Gastrocnemius medialis (tissue), 4 donors: ENCODE data around the gene CCDC171.

Experiments
- CTCF ChIP-seq, 5 experiments: fragments of 450-650 bp in 3 of 5; fragments of 200-600 bp in 2 of 5; sonication (generic) in 2 of 5; IDR thresholded peaks in 4 of 5; conservative IDR thresholded peaks in 1 of 5; 1 replicate in 4 of 5; 2 replicates in 1 of 5; pipeline ENCODE4 v1.5.1; 2016 to 2019; ENCODE audit warnings: antibody characterized with exemption in 5 of 5, mild to moderate bottlenecking in 3 of 5, moderate library complexity in 3 of 5
- POLR2A ChIP-seq, 2 donors: fragments of 450-650 bp; IDR thresholded peaks; one replicate each; pipeline ENCODE4 v1.6.1; 2017; ENCODE audit warnings: antibody characterized with exemption in 2 of 2, mild to moderate bottlenecking in 2 of 2, moderate library complexity in 2 of 2

- TF ChIP-seq CTCF (IDR thresholded peaks at IDR 0.05 in 4 of 5, conservative IDR thresholded peaks at IDR 0.05 in 1 of 5) (no peak), POLR2A (IDR thresholded peaks at IDR 0.05) (no peak)
Observed at GRCh38 chr9:15967068-15967467, 414.2 kb downstream of the CCDC171 start.
